GM23338 (cell line): ENCODE results near the gene PRELID1. TPM values are rescaled to one million over a fixed set of nuclear protein-coding genes. Genes with fewer than 3 reads are reported as not detected.
A peak's percentile ranks its signal among the peaks of the same experiment; 100 is the strongest.

Experiments
- ATAC-seq: fragments of 200-7000 bp; cut with Tn5 transposase; 3 replicates; pipeline ENCODE4 v1.9.1; 2020
- DNase-seq: peaks from one replicate; pipeline ENCODE4 v3.0.0-alpha.2; 2015; ENCODE audit warnings: low spot score
- H2AFZ ChIP-seq: fragments of 200-600 bp; sonication (generic); 2 replicates; pipeline ENCODE4 v1.8.0; 2016; ENCODE audit warnings: antibody characterized with exemption, mild to moderate bottlenecking, moderate library complexity
- H3F3A ChIP-seq: fragments of 200-600 bp; sonication (generic); replicated peaks from 2 replicates; pipeline ENCODE4 v1.8.0; 2017; ENCODE audit warnings: antibody characterized with exemption, mixed run types, low read depth
- H3K27ac ChIP-seq: fragments of 200-600 bp; sonication (generic); 2 replicates; pipeline ENCODE4 v1.6.1; 2016; ENCODE audit warnings: low read depth
- H3K27me3 ChIP-seq: fragments of 200-600 bp; sonication (generic); 2 replicates; pipeline ENCODE4 v1.8.0; 2016; ENCODE audit warnings: mild to moderate bottlenecking, mixed run types, moderate library complexity; ENCODE audit not compliant: insufficient read depth
- H3K36me3 ChIP-seq: fragments of 200-600 bp; sonication (generic); 2 replicates; pipeline ENCODE4 v1.8.0; 2016; ENCODE audit warnings: mild to moderate bottlenecking; ENCODE audit not compliant: insufficient read depth
- H3K4me1 ChIP-seq: fragments of 200-600 bp; sonication (generic); 2 replicates; pipeline ENCODE4 v1.8.0; 2016; ENCODE audit warnings: mild to moderate bottlenecking, moderate library complexity; ENCODE audit not compliant: insufficient read depth
- H3K4me2 ChIP-seq: fragments of 200-600 bp; sonication (generic); 2 replicates; pipeline ENCODE4 v1.7.1; 2017; ENCODE audit warnings: mixed run types
- H3K4me3 ChIP-seq: fragments of 200-600 bp; sonication (generic); 2 replicates; pipeline ENCODE4 v1.6.1; 2016; ENCODE audit warnings: mixed run types
- H3K79me2 ChIP-seq: fragments of 200-600 bp; sonication (generic); replicated peaks from 2 replicates; pipeline ENCODE4 v1.8.0; 2017; ENCODE audit warnings: mild to moderate bottlenecking; ENCODE audit not compliant: insufficient read depth
- H3K9me2 ChIP-seq: fragments of 200-600 bp; sonication (generic); 2 replicates; pipeline ENCODE4 v1.8.0; 2017; ENCODE audit not compliant: insufficient read depth
- H4K20me1 ChIP-seq: fragments of 200-600 bp; sonication (generic); replicated peaks from 2 replicates; pipeline ENCODE4 v1.8.0; 2017; ENCODE audit warnings: mild to moderate bottlenecking; ENCODE audit not compliant: insufficient read depth
- H3K27ac Mint-ChIP-seq: 2 replicates; pipeline ENCODE4 v1.8.0; 2020; ENCODE audit warnings: inconsistent platforms, mild to moderate bottlenecking, moderate library complexity, mixed read lengths
- H3K27me3 Mint-ChIP-seq: 3 replicates; pipeline ENCODE4 v1.8.0; 2022; ENCODE audit warnings: low read depth, mild to moderate bottlenecking, moderate library complexity, mixed read lengths, inconsistent platforms; ENCODE audit not compliant: insufficient read depth, poor library complexity
- H3K36me3 Mint-ChIP-seq: 3 replicates; pipeline ENCODE4 v1.8.0; 2021; ENCODE audit warnings: low read depth, mild to moderate bottlenecking, inconsistent platforms, moderate library complexity, mixed read lengths
- H3K4me1 Mint-ChIP-seq: 3 replicates; pipeline ENCODE4 v1.8.0; 2020; ENCODE audit warnings: mild to moderate bottlenecking, inconsistent platforms, mixed read lengths
- H3K4me3 Mint-ChIP-seq: 3 replicates; pipeline ENCODE4 v1.8.0; 2021; ENCODE audit warnings: moderate library complexity, mild to moderate bottlenecking, inconsistent platforms, mixed read lengths
- H3K9me3 Mint-ChIP-seq: 3 replicates; pipeline ENCODE4 v1.8.0; 2020; ENCODE audit warnings: moderate library complexity, mild to moderate bottlenecking, inconsistent platforms, mixed read lengths
- CREB1 ChIP-seq: fragments of 250-450 bp; sonication (Bioruptor Pico); IDR thresholded peaks from 2 replicates; pipeline ENCODE4 v1.5.0; 2020; ENCODE audit warnings: low read depth, mild to moderate bottlenecking, moderate library complexity
- CTCF ChIP-seq, 2 experiments: fragments of 200-600 bp in 1 of 2; sonication (generic) in 1 of 2; conservative IDR thresholded peaks; 2 replicates each; pipeline versions ENCODE4 v1.5.1 to v1.6.1; 2016 to 2017; ENCODE audit warnings: antibody characterized with exemption in 2 of 2, low read depth in 2 of 2, mild to moderate bottlenecking in 2 of 2, moderate library complexity in 1 of 2
- ETS1 ChIP-seq: IDR thresholded peaks from 2 replicates; pipeline ENCODE4 v1.6.1; 2016; ENCODE audit warnings: antibody characterized with exemption
- EZH2phosphoT487 ChIP-seq: fragments of 200-600 bp; sonication (generic); IDR thresholded peaks from one replicate; pipeline ENCODE4 v1.8.1; 2018; ENCODE audit warnings: antibody characterized with exemption; ENCODE audit not compliant: unreplicated experiment
- JUNB ChIP-seq: IDR thresholded peaks from one replicate; pipeline ENCODE4 v1.6.1; 2016; ENCODE audit warnings: antibody characterized with exemption; ENCODE audit not compliant: unreplicated experiment
- NANOG ChIP-seq: IDR thresholded peaks from 2 replicates; pipeline ENCODE4 v1.6.1; 2016; ENCODE audit warnings: antibody characterized with exemption, borderline replicate concordance
- POLR2AphosphoS5 ChIP-seq: IDR thresholded peaks from 2 replicates; pipeline ENCODE4 v1.6.1; 2016; ENCODE audit warnings: antibody characterized with exemption, low read depth
- STAT1 ChIP-seq: IDR thresholded peaks from one replicate; pipeline ENCODE4 v1.6.1; 2016; ENCODE audit warnings: antibody characterized with exemption; ENCODE audit not compliant: unreplicated experiment
- ZNF114 ChIP-seq: fragments of 250-450 bp; sonication (Bioruptor Pico); IDR thresholded peaks from 2 replicates; pipeline ENCODE4 v1.5.0; 2020; ENCODE audit warnings: mild to moderate bottlenecking, moderate library complexity
- polyA plus RNA-seq: library from polyadenylated mRNA; unstranded; fragments of >200 nt; fragmentation: Nextera tagmentation; extraction: Ambion mirVana; gene quantifications from 2 replicates; pipeline ENCODE4 v1.2.1, GENCODE V29; 2016
- total RNA-seq: library from RNA; depleted of rRNA; stranded (reverse); fragments of >200 nt; shearing (Covaris generic); gene quantifications from 2 replicates; pipeline ENCODE4 v1.2.3, GENCODE V29; 2014
- TF ChIP-seq, protein P1 (sequence below): fragments of 250-450 bp; sonication (Bioruptor Pico); IDR thresholded peaks from 2 replicates; pipeline ENCODE4 v1.5.0; 2020; ENCODE audit warnings: mild to moderate bottlenecking, moderate library complexity
- TF ChIP-seq, protein P2 (sequence below): IDR thresholded peaks from one replicate; pipeline ENCODE4 v1.6.1; 2018; ENCODE audit warnings: antibody characterized with exemption; ENCODE audit not compliant: unreplicated experiment

Gene PRELID1
- total and polyA plus RNA-seq, 2 experiments from 2014 or later: 328 to 349 TPM

- TF ChIP-seq CTCF (conservative IDR thresholded peaks at IDR 0.05; ENCODE audit: low read depth in 2 of 2) (no peak), POLR2AphosphoS5 (no peak)
- TF ChIP-seq, protein P1, sequence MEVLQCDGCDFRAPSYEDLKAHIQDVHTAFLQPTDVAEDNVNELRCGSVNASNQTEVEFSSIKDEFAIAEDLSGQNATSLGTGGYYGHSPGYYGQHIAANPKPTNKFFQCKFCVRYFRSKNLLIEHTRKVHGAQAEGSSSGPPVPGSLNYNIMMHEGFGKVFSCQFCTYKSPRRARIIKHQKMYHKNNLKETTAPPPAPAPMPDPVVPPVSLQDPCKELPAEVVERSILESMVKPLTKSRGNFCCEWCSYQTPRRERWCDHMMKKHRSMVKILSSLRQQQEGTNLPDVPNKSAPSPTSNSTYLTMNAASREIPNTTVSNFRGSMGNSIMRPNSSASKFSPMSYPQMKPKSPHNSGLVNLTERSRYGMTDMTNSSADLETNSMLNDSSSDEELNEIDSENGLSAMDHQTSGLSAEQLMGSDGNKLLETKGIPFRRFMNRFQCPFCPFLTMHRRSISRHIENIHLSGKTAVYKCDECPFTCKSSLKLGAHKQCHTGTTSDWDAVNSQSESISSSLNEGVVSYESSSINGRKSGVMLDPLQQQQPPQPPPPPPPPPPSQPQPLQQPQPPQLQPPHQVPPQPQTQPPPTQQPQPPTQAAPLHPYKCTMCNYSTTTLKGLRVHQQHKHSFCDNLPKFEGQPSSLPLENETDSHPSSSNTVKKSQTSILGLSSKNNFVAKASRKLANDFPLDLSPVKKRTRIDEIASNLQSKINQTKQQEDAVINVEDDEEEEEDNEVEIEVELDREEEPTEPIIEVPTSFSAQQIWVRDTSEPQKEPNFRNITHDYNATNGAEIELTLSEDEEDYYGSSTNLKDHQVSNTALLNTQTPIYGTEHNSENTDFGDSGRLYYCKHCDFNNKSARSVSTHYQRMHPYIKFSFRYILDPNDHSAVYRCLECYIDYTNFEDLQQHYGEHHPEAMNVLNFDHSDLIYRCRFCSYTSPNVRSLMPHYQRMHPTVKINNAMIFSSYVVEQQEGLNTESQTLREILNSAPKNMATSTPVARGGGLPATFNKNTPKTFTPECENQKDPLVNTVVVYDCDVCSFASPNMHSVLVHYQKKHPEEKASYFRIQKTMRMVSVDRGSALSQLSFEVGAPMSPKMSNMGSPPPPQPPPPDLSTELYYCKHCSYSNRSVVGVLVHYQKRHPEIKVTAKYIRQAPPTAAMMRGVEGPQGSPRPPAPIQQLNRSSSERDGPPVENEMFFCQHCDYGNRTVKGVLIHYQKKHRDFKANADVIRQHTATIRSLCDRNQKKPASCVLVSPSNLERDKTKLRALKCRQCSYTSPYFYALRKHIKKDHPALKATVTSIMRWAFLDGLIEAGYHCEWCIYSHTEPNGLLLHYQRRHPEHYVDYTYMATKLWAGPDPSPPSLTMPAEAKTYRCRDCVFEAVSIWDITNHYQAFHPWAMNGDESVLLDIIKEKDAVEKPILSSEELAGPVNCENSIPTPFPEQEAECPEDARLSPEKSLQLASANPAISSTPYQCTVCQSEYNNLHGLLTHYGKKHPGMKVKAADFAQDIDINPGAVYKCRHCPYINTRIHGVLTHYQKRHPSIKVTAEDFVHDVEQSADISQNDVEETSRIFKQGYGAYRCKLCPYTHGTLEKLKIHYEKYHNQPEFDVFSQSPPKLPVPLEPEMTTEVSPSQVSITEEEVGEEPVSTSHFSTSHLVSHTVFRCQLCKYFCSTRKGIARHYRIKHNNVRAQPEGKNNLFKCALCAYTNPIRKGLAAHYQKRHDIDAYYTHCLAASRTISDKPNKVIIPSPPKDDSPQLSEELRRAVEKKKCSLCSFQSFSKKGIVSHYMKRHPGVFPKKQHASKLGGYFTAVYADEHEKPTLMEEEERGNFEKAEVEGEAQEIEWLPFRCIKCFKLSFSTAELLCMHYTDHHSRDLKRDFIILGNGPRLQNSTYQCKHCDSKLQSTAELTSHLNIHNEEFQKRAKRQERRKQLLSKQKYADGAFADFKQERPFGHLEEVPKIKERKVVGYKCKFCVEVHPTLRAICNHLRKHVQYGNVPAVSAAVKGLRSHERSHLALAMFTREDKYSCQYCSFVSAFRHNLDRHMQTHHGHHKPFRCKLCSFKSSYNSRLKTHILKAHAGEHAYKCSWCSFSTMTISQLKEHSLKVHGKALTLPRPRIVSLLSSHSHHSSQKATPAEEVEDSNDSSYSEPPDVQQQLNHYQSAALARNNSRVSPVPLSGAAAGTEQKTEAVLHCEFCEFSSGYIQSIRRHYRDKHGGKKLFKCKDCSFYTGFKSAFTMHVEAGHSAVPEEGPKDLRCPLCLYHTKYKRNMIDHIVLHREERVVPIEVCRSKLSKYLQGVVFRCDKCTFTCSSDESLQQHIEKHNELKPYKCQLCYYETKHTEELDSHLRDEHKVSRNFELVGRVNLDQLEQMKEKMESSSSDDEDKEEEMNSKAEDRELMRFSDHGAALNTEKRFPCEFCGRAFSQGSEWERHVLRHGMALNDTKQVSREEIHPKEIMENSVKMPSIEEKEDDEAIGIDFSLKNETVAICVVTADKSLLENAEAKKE: no peak
Measured at GRCh38 chr5:177334155-177334551, 30.6 kb downstream of the PRELID1 start (continued).

DNA sequence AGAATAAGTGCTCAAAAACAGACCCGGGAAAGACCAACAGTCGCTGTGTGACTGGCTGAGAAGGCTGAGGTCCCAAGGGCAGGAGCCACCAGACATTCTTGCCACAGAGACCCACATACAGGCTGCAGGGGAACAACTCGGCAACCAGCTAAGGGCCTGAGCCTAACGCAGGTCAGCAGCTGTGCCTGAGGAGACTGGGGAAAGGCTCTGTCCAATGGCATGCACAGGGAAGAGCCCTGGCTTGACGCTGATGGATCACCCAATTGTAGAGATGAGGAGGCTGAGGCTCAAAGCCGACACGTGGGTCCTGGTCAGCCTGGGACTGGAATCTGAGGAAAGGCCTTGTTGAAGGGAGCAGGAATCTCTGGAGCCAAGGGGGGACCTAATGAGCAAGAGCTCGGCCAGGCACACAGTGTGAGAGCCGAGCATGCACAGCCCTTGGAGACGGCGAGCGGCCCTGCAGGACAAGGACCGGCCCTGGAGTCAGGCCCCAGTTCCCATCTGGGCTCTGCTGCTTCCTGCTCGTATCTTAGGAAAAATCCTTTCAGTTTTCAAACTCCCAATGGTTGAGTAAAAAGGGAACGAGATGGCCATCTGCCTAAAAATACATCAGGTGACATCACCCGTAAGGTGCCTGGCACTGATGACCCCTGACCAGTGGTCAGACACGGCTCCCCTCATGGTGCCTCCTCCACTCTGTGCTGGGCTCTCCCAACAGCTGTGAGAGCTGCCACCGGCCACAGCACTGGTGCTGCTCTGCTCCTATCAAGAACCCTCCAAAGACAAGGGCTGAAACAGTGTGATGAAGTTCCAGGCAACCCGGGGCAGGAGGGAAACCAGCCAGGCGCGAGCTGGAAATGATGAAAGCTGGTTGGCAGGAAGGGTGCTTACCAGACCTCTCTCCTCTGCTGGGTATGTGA lies 31.4 kb downstream of the PRELID1 start:
- no peaks in the 10 kb centered on the region for H3K9me3 Mint-ChIP-seq
- H3K36me3 Mint-ChIP-seq: peaks cover 62% of the 10 kb centered on the region
- peaks cover 5% of the 10 kb centered on the region; the same call in 1 of the 2 replicates for H3K79me2 ChIP-seq
- no peaks in the 10 kb centered on the region for H3K27me3 ChIP-seq
- H3K27me3 Mint-ChIP-seq: peaks cover 11% of the 10 kb centered on the region
- H3F3A ChIP-seq: no peaks in the 10 kb centered on the region
- H3K27ac ChIP-seq: no peak overlapping the region
- H2AFZ ChIP-seq: no peak overlapping the region
- peaks cover 7% of the 10 kb centered on the region; the same call in 1 of the 2 replicates for H4K20me1 ChIP-seq
- H3K4me1 Mint-ChIP-seq: peaks cover 23% of the 10 kb centered on the region
- peaks cover 5% of the 10 kb centered on the region; the same call in 1 of the 2 replicates for H3K36me3 ChIP-seq
- H3K4me2 ChIP-seq: no peak overlapping the region
- 0 out of 2 replicates have a peak overlapping the region, but pooled peaks have one; percentile 36 for H3K27ac Mint-ChIP-seq
- H3K4me1 ChIP-seq: no peaks in the 10 kb centered on the region; the same call in 1 of the 2 replicates
- H3K9me2 ChIP-seq: no peaks in the 10 kb centered on the region
- DNase-seq (no peak), ATAC-seq (no peak)
- no peak overlapping the region for H3K4me3 ChIP-seq
- H3K4me3 Mint-ChIP-seq: no peak overlapping the region
- TF ChIP-seq, protein P2, sequence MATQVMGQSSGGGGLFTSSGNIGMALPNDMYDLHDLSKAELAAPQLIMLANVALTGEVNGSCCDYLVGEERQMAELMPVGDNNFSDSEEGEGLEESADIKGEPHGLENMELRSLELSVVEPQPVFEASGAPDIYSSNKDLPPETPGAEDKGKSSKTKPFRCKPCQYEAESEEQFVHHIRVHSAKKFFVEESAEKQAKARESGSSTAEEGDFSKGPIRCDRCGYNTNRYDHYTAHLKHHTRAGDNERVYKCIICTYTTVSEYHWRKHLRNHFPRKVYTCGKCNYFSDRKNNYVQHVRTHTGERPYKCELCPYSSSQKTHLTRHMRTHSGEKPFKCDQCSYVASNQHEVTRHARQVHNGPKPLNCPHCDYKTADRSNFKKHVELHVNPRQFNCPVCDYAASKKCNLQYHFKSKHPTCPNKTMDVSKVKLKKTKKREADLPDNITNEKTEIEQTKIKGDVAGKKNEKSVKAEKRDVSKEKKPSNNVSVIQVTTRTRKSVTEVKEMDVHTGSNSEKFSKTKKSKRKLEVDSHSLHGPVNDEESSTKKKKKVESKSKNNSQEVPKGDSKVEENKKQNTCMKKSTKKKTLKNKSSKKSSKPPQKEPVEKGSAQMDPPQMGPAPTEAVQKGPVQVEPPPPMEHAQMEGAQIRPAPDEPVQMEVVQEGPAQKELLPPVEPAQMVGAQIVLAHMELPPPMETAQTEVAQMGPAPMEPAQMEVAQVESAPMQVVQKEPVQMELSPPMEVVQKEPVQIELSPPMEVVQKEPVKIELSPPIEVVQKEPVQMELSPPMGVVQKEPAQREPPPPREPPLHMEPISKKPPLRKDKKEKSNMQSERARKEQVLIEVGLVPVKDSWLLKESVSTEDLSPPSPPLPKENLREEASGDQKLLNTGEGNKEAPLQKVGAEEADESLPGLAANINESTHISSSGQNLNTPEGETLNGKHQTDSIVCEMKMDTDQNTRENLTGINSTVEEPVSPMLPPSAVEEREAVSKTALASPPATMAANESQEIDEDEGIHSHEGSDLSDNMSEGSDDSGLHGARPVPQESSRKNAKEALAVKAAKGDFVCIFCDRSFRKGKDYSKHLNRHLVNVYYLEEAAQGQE: no peak
- TF ChIP-seq CREB1 (CRISPR knock-in tag) (no peak), JUNB (no peak), NANOG (no peak), STAT1 (no peak), ETS1 (no peak), ZNF114 (CRISPR knock-in tag) (no peak), EZH2phosphoT487 (no peak)
